Activated naive CD8-positive, alpha-beta T cell treated with anti-CD3 and anti-CD28 coated beads, Interleukin-2, amount 50 U/mL, for 24 hours (primary cell): ENCODE results near the gene DEFB126.
"Not testable (repeated sequence)": the region's sequence is repeated elsewhere in the genome, so short reads cannot be mapped to it uniquely, and the experiment has no call there.

Source experiments
- ATAC-seq: fragments of 150-1000 bp; cut with Tn5 transposase; one replicate; pipeline ENCODE4 v1.10.0; 2021
- DNase-seq: peaks from one replicate; pipeline ENCODE4 v3.0.0; 2021
- H3K27ac Mint-ChIP-seq: one replicate; pipeline ENCODE4 v1.8.0; 2021; ENCODE audit warnings: mild to moderate bottlenecking, mixed read lengths
- H3K27me3 Mint-ChIP-seq: one replicate; pipeline ENCODE4 v1.8.0; 2021; ENCODE audit warnings: mixed read lengths
- H3K36me3 Mint-ChIP-seq: one replicate; pipeline ENCODE4 v1.8.0; 2021; ENCODE audit warnings: low read depth, mixed read lengths
- H3K4me1 Mint-ChIP-seq: one replicate; pipeline ENCODE4 v1.8.0; 2021; ENCODE audit warnings: mixed read lengths
- H3K4me3 Mint-ChIP-seq: one replicate; pipeline ENCODE4 v1.8.0; 2021; ENCODE audit warnings: mild to moderate bottlenecking, moderate library complexity, mixed read lengths
- H3K9me3 Mint-ChIP-seq: one replicate; pipeline ENCODE4 v1.8.0; 2021; ENCODE audit warnings: mixed read lengths

Gene DEFB126

GRCh38 chr20:142290-142689, at the start of gene DEFB126:
TSS of gene DEFB126 (plus strand) at chr20:142590. CDS start at chr20:142629, 39 bp downstream.
- ATAC-seq, result no peak
- H3K36me3 Mint-ChIP-seq, result no peaks in the 10 kb centered on the region
- H3K27me3 Mint-ChIP-seq, result peaks cover 57% of the 10 kb centered on the region
- H3K27ac Mint-ChIP-seq, result no peak within 1 kb of the TSS
- H3K4me3 Mint-ChIP-seq, result no peak within 1 kb of the TSS
- H3K4me1 Mint-ChIP-seq, result no peaks in the 10 kb centered on the region
- DNase-seq, result no peak
- H3K9me3 Mint-ChIP-seq, result no peaks in the 10 kb centered on the region

GRCh38 chr20:93641-94040, 48.7 kb upstream of the DEFB126 start:
- H3K4me3 Mint-ChIP-seq, result no peak overlapping the region

GRCh38 chr20:95215-95614, 47.2 kb upstream of the DEFB126 start:
- DNase-seq (no peak), ATAC-seq (no peak)
- Mint-ChIP-seq H3K4me1 (no peaks in the 10 kb centered on the region), H3K4me3 (no peak overlapping the region), H3K36me3 (no peaks in the 10 kb centered on the region), H3K9me3 (peaks cover 26% of the 10 kb centered on the region), H3K27me3 (peaks cover 48% of the 10 kb centered on the region), H3K27ac (no peak overlapping the region)

More at GRCh38 chr20:93641-94040, 48.7 kb upstream of the DEFB126 start:
- Mint-ChIP-seq H3K27ac (no peak overlapping the region), H3K4me1 (no peaks in the 10 kb centered on the region), H3K27me3 (peaks cover 41% of the 10 kb centered on the region), H3K36me3 (no peaks in the 10 kb centered on the region), H3K9me3 (peaks cover 26% of the 10 kb centered on the region)
- no peak for ATAC-seq
- no peak for DNase-seq

GRCh38 chr20:97691-98090, 44.7 kb upstream of the DEFB126 start:
- not testable (repeated sequence) for DNase-seq, ATAC-seq, H3K27ac Mint-ChIP-seq, H3K4me1 Mint-ChIP-seq, H3K4me3 Mint-ChIP-seq, H3K36me3 Mint-ChIP-seq
- peaks cover 50% of the 10 kb centered on the region for H3K27me3 Mint-ChIP-seq
- H3K9me3 Mint-ChIP-seq, result peaks cover 26% of the 10 kb centered on the region

GRCh38 chr20:101975-102374, 40.4 kb upstream of the DEFB126 start:
- DNase-seq (no peak), ATAC-seq (no peak)
- Mint-ChIP-seq H3K4me1 (no peaks in the 10 kb centered on the region), H3K27ac (no peak overlapping the region), H3K27me3 (peaks cover 50% of the 10 kb centered on the region), H3K36me3 (no peaks in the 10 kb centered on the region), H3K9me3 (peaks cover 4% of the 10 kb centered on the region), H3K4me3 (no peak overlapping the region)

- H3K4me3 Mint-ChIP-seq, result no peak overlapping the region
- H3K9me3 Mint-ChIP-seq, result no peaks in the 10 kb centered on the region
- ATAC-seq (no peak), DNase-seq (no peak)
- H3K4me1 Mint-ChIP-seq, result no peaks in the 10 kb centered on the region
- H3K27me3 Mint-ChIP-seq, result peaks cover 51% of the 10 kb centered on the region
- no peak overlapping the region for H3K27ac Mint-ChIP-seq
- H3K36me3 Mint-ChIP-seq, result no peaks in the 10 kb centered on the region
Observed at GRCh38 chr20:103456-103855, 38.9 kb upstream of the DEFB126 start.

GRCh38 chr20:112396-112795, 30.0 kb upstream of the DEFB126 start:
- Mint-ChIP-seq H3K9me3 (peaks cover 10% of the 10 kb centered on the region), H3K36me3 (no peaks in the 10 kb centered on the region), H3K4me1 (no peaks in the 10 kb centered on the region), H3K27me3 (peaks cover 23% of the 10 kb centered on the region), H3K27ac (no peak overlapping the region), H3K4me3 (no peak overlapping the region)
- DNase-seq (no peak), ATAC-seq (no peak)

- Mint-ChIP-seq H3K4me3 (no peak overlapping the region), H3K36me3 (no peaks in the 10 kb centered on the region), H3K27ac (no peak overlapping the region), H3K9me3 (peaks cover 25% of the 10 kb centered on the region), H3K27me3 (peaks cover 37% of the 10 kb centered on the region), H3K4me1 (peaks cover 8% of the 10 kb centered on the region)
- ATAC-seq (no peak), DNase-seq (no peak)
Observed at GRCh38 chr20:117518-117917, 24.9 kb upstream of the DEFB126 start.

- H3K36me3 Mint-ChIP-seq, DNase-seq, H3K4me1 Mint-ChIP-seq, H3K4me3 Mint-ChIP-seq, H3K9me3 Mint-ChIP-seq, ATAC-seq, H3K27ac Mint-ChIP-seq: not testable (repeated sequence)
- H3K27me3 Mint-ChIP-seq, result peaks cover 29% of the 10 kb centered on the region
Observed at GRCh38 chr20:129786-130323, 12.5 kb upstream of the DEFB126 start.

- no peak overlapping the region for H3K27ac Mint-ChIP-seq
- H3K4me1 Mint-ChIP-seq, result no peaks in the 10 kb centered on the region
- peaks cover 42% of the 10 kb centered on the region for H3K27me3 Mint-ChIP-seq
- DNase-seq, result peak; percentile 6
- no peaks in the 10 kb centered on the region for H3K36me3 Mint-ChIP-seq
- no peak for ATAC-seq
- no peaks in the 10 kb centered on the region for H3K9me3 Mint-ChIP-seq
- H3K4me3 Mint-ChIP-seq, result no peak overlapping the region
Observed at GRCh38 chr20:137668-138490, 4.5 kb upstream of the DEFB126 start.

- ATAC-seq, result no peak
Observed at GRCh38 chr20:145877-146276, 3.5 kb downstream of the DEFB126 start.

GRCh38 chr20:152131-152530, 9.7 kb downstream of the DEFB126 start:
- Mint-ChIP-seq H3K27ac (no peak overlapping the region), H3K4me1 (no peaks in the 10 kb centered on the region), H3K9me3 (no peaks in the 10 kb centered on the region), H3K36me3 (no peaks in the 10 kb centered on the region), H3K27me3 (peaks cover 25% of the 10 kb centered on the region), H3K4me3 (no peak overlapping the region)
- no peak for DNase-seq
- no peak for ATAC-seq

More at GRCh38 chr20:145877-146276, 3.5 kb downstream of the DEFB126 start:
- no peak for DNase-seq
- no peak overlapping the region for H3K4me3 Mint-ChIP-seq
- peaks cover 38% of the 10 kb centered on the region for H3K27me3 Mint-ChIP-seq
- H3K4me1 Mint-ChIP-seq, result no peaks in the 10 kb centered on the region
- no peaks in the 10 kb centered on the region for H3K36me3 Mint-ChIP-seq
- H3K27ac Mint-ChIP-seq, result no peak overlapping the region
- no peaks in the 10 kb centered on the region for H3K9me3 Mint-ChIP-seq

GRCh38 chr20:157154-157553, 14.8 kb downstream of the DEFB126 start, which contains the start of gene DEFB127:
TSS of gene DEFB127 (plus strand) at chr20:157454. CDS start at chr20:157545, 91 bp downstream.
- no peak within 1 kb of the TSS for H3K4me3 Mint-ChIP-seq
- no peaks in the 10 kb centered on the region for H3K9me3 Mint-ChIP-seq
- peaks cover 24% of the 10 kb centered on the region for H3K27me3 Mint-ChIP-seq
- H3K27ac Mint-ChIP-seq, result no peak within 1 kb of the TSS
- H3K4me1 Mint-ChIP-seq, result no peaks in the 10 kb centered on the region
- H3K36me3 Mint-ChIP-seq, result no peaks in the 10 kb centered on the region
- no peak for ATAC-seq
- no peak for DNase-seq

- H3K27ac Mint-ChIP-seq, result no peak overlapping the region
- no peak overlapping the region for H3K4me3 Mint-ChIP-seq
- no peaks in the 10 kb centered on the region for H3K4me1 Mint-ChIP-seq
- peaks cover 24% of the 10 kb centered on the region for H3K27me3 Mint-ChIP-seq
- H3K36me3 Mint-ChIP-seq, result no peaks in the 10 kb centered on the region
- no peak for DNase-seq
- no peak for ATAC-seq
- no peaks in the 10 kb centered on the region for H3K9me3 Mint-ChIP-seq
Observed at GRCh38 chr20:164618-165017, 22.2 kb downstream of the DEFB126 start.

- ATAC-seq, result no peak
Observed at GRCh38 chr20:168876-169275, 26.5 kb downstream of the DEFB126 start.

More at GRCh38 chr20:168876-169275, 26.5 kb downstream of the DEFB126 start:
- no peaks in the 10 kb centered on the region for H3K36me3 Mint-ChIP-seq
- H3K4me1 Mint-ChIP-seq, result no peaks in the 10 kb centered on the region
- H3K27me3 Mint-ChIP-seq, result peaks cover 10% of the 10 kb centered on the region
- no peak for DNase-seq
- no peaks in the 10 kb centered on the region for H3K9me3 Mint-ChIP-seq
- no peak overlapping the region for H3K4me3 Mint-ChIP-seq
- H3K27ac Mint-ChIP-seq, result no peak overlapping the region
